Endothelial cell of umbilical vein (primary cell): Measurements from ENCODE around the gene CROT. TPM values are rescaled to one million over a fixed set of nuclear protein-coding genes. Genes with fewer than 3 reads are reported as not detected.

ENCODE experiments used
- BruUV-seq: library from RNA; stranded (reverse); fragments of 400-500 nt; replicated peaks from 2 replicates; lab custom pipeline; 2021; lab: Mats Ljungman, UMichigan
- CTCF ChIA-PET: fragments of 300-600, 350-600 bp; sonication (Branson Sonifier 250); formaldehyde crosslinking; loops from one replicate; lab custom pipeline; 2021; ENCODE audit warnings: antibody characterized with exemption, inconsistent platforms; lab: Charles Lee
- POLR2A ChIA-PET: fragments of 300-600, 350-600 bp; sonication (Branson Sonifier 250); formaldehyde crosslinking; loops from one replicate; lab custom pipeline; 2021; ENCODE audit warnings: antibody characterized with exemption, inconsistent platforms; lab: Charles Lee
- DNase-seq: peaks from one replicate; pipeline ENCODE4 v3.0.0-alpha.2; 2011; ENCODE audit warnings: low read depth, low spot score
- FAIRE-seq: peaks from 2 replicates; lab custom pipeline; 2011; peaks lifted over from hg19 to GRCh38; lab: Jason Lieb, UNC
- H2AFZ ChIP-seq: 2 replicates; pipeline ENCODE4 v1.6.0; 2012; ENCODE audit warnings: low read depth, low read length, control low read depth, inconsistent platforms
- H3K27ac ChIP-seq: 2 replicates; pipeline ENCODE4 v1.5.1; 2011; ENCODE audit warnings: low read depth, mild to moderate bottlenecking, control low read depth, low read length, moderate library complexity; ENCODE audit not compliant: insufficient read depth
- H3K27me3 ChIP-seq, 2 experiments: 2 replicates each; pipeline versions ENCODE4 v1.6.0 to v1.6.1; 2011; ENCODE audit warnings: low read length in 2 of 2, mixed read lengths in 1 of 2; ENCODE audit not compliant: control insufficient read depth in 2 of 2, insufficient read depth in 2 of 2
- H3K36me3 ChIP-seq, 2 experiments: 2 replicates in 1 of 2; 3 replicates in 1 of 2; pipeline ENCODE4 v1.5.1; 2011; ENCODE audit warnings: low read length in 2 of 2, mild to moderate bottlenecking in 1 of 2, moderate library complexity in 1 of 2; ENCODE audit not compliant: control insufficient read depth in 2 of 2, insufficient read depth in 2 of 2; ENCODE audit errors: extremely low read depth in 1 of 2
- H3K4me1 ChIP-seq: 3 replicates; pipeline ENCODE4 v1.5.1; 2011; ENCODE audit warnings: mild to moderate bottlenecking, low read length; ENCODE audit not compliant: control insufficient read depth, insufficient read depth; ENCODE audit errors: extremely low read depth
- H3K4me2 ChIP-seq: 2 replicates; pipeline ENCODE4 v1.6.1; 2011; ENCODE audit warnings: low read length, control low read depth, mixed read lengths; ENCODE audit not compliant: insufficient read depth
- H3K4me3 ChIP-seq, 3 experiments: fragments of 200-600 bp in 1 of 3; sonication (generic), shearing (Covaris generic) in 1 of 3; replicated peaks in 1 of 3; 2 replicates each; pipeline ENCODE4 v1.5.1; 2011 to 2016; ENCODE audit warnings: control low read depth in 3 of 3, low read length in 3 of 3, mild to moderate bottlenecking in 2 of 3, inconsistent platforms in 1 of 3, low read depth in 1 of 3, moderate library complexity in 1 of 3; ENCODE audit not compliant: insufficient read depth in 1 of 3
- H3K79me2 ChIP-seq: 2 replicates; pipeline ENCODE4 v1.6.0; 2012; ENCODE audit warnings: low read length, inconsistent platforms; ENCODE audit not compliant: control insufficient read depth, insufficient read depth
- H3K9ac ChIP-seq: replicated peaks from 2 replicates; pipeline ENCODE3; 2011; ENCODE audit warnings: low read length, control low read depth; ENCODE audit not compliant: insufficient read depth; ENCODE audit errors: extremely low read depth
- H3K9me1 ChIP-seq: replicated peaks from 3 replicates; pipeline ENCODE4 v1.6.0; 2011; ENCODE audit warnings: mild to moderate bottlenecking, low read length; ENCODE audit not compliant: control insufficient read depth, insufficient read depth; ENCODE audit errors: extremely low read depth
- H3K9me3 ChIP-seq: replicated peaks from 2 replicates; pipeline ENCODE4 v1.5.1; 2012; ENCODE audit warnings: low read length, inconsistent platforms; ENCODE audit not compliant: control insufficient read depth, insufficient read depth
- H4K20me1 ChIP-seq: replicated peaks from 2 replicates; pipeline ENCODE3; 2011; ENCODE audit warnings: mild to moderate bottlenecking, low read length; ENCODE audit not compliant: control insufficient read depth, insufficient read depth; ENCODE audit errors: extremely low read depth
- CTCF ChIP-seq, 2 donors: IDR thresholded peaks; 1 replicate in 1 of 2; 2 replicates in 1 of 2; pipeline ENCODE4 v1.5.1; 2011; ENCODE audit warnings: low read length in 2 of 2, mild to moderate bottlenecking in 2 of 2, moderate library complexity in 2 of 2, control low read depth in 1 of 2, inconsistent platforms in 1 of 2, low read depth in 1 of 2; ENCODE audit not compliant: insufficient read depth in 1 of 2; ENCODE audit errors: extremely low read depth in 1 of 2
- EZH2 ChIP-seq: IDR thresholded peaks from 2 replicates; pipeline ENCODE4 v1.6.1; 2012; ENCODE audit warnings: borderline replicate concordance, low read depth, mild to moderate bottlenecking, moderate library complexity, low read length, inconsistent platforms; ENCODE audit not compliant: severe bottlenecking
- FOS ChIP-seq: IDR thresholded peaks from 2 replicates; pipeline ENCODE4 v1.6.1; 2011; ENCODE audit warnings: mild to moderate bottlenecking, low read length, moderate library complexity, borderline replicate concordance; ENCODE audit not compliant: insufficient read depth
- GATA2 ChIP-seq: IDR thresholded peaks from 2 replicates; pipeline ENCODE4 v1.7.0; 2011; ENCODE audit warnings: low read depth, mild to moderate bottlenecking, moderate library complexity, mixed read lengths, low read length; ENCODE audit not compliant: insufficient read length, insufficient read depth
- JUN ChIP-seq: IDR thresholded peaks from 2 replicates; pipeline ENCODE4 v1.6.1; 2011; ENCODE audit warnings: borderline replicate concordance, low read depth; ENCODE audit not compliant: insufficient read length, insufficient read depth
- MAX ChIP-seq: IDR thresholded peaks from 2 replicates; pipeline ENCODE4 v1.6.1; 2011; ENCODE audit not compliant: insufficient read depth, insufficient read length
- MYC ChIP-seq: IDR thresholded peaks from one replicate; pipeline ENCODE4 v1.6.1; 2011; ENCODE audit warnings: mild to moderate bottlenecking, low read depth, low read length
- POLR2A ChIP-seq: IDR thresholded peaks from 2 replicates; pipeline ENCODE4 v1.6.1; 2012; ENCODE audit warnings: low read depth, mild to moderate bottlenecking, control low read depth, low read length
- POLR2AphosphoS5 ChIP-seq: IDR thresholded peaks from 2 replicates; pipeline ENCODE4 v1.6.1; 2012; ENCODE audit warnings: low read depth, mild to moderate bottlenecking, control low read depth, low read length, moderate library complexity; ENCODE audit not compliant: insufficient read depth
- dilution Hi-C: fragments of 300-500 bp; cut with MboI; formaldehyde crosslinking; loops from one replicate; pipeline ENCODE4 v1.15.0; 2019; ENCODE audit warnings: low sequenced_read_pairs; ENCODE audit not compliant: extremely low pct_ligation_motif_present
- intact Hi-C: fragments of 100-400 bp; cut with micrococcal nuclease; formaldehyde crosslinking; loops from one replicate; pipeline ENCODE4 v1.10.0; 2022
- polyA plus RNA-seq, 4 experiments: library from polyadenylated mRNA; depleted of rRNA in 3 of 4; stranded (reverse) in 3 of 4; unstranded in 1 of 4; fragments of >200 nt; gene quantifications; 2 replicates each; pipeline versions ENCODE4 v1.2.1 to v1.2.3, GENCODE V29; 2011 to 2012; ENCODE audit warnings: missing spikeins in 1 of 4
- total RNA-seq: library from RNA; stranded (reverse); gene quantifications from 2 replicates; pipeline ENCODE4 v1.2.3, GENCODE V29; 2021

The CROT gene
- total and polyA plus RNA-seq, 2 donors (not counting 3 experiments of a cell fraction or from before 2014, with no cell fraction given): 3.3 to 6.6 TPM

GRCh38 chr7:87432536-87432935 lies 87.1 kb downstream of the CROT start:
- CTCF ChIA-PET: interaction anchor here (1.0 kb wide), 1 partner anchor 14 kb away, joined by 3 read pairs; no protein-coding TSS in a partner anchor
- intact Hi-C loops: no loop called here
- no peak for FAIRE-seq
- Histone ChIP-seq H3K9ac (no peak overlapping the region), H3K9me1 (no peaks in the 10 kb centered on the region), H3K9me3 (no peaks in the 10 kb centered on the region), H2AFZ (no peak overlapping the region), H3K27ac (no peak overlapping the region), H3K36me3 (no peaks in the 10 kb centered on the region), H3K4me1 (no peaks in the 10 kb centered on the region), H3K4me3 (no peak overlapping the region), H3K4me2 (no peak overlapping the region), H3K27me3 (peaks cover 0 to 5% of the 10 kb centered on the region in 2 experiments), H4K20me1 (no peaks in the 10 kb centered on the region), H3K79me2 (no peaks in the 10 kb centered on the region)
- no peak for DNase-seq
- no TSS peak for BruUV-seq
- dilution Hi-C loops: no loop called here
- POLR2A ChIA-PET: no interaction called here
- TF ChIP-seq MYC: no peak
- TF ChIP-seq POLR2AphosphoS5: no peak
- no peak for TF ChIP-seq GATA2
- no peak for TF ChIP-seq FOS
- TF ChIP-seq POLR2A: no peak
- TF ChIP-seq JUN: no peak
- TF ChIP-seq EZH2: no peak
- no peak for TF ChIP-seq CTCF (IDR thresholded peaks at IDR 0.05; ENCODE audit: extremely low read depth in 1 of 2, insufficient read depth in 1 of 2, low read depth in 1 of 2, low read length in 2 of 2)
- no peak for TF ChIP-seq MAX
